ENCODE results near the gene TUT7. TPM values are rescaled to one million over a fixed set of nuclear protein-coding genes. Genes with fewer than 3 reads are reported as not detected.

The TUT7 gene
- total RNA-seq, 1 experiment from 2014 or later: 36.1 TPM

GRCh38 chr9:86259557-86259956, 94.7 kb downstream of the TUT7 start, which contains the start of gene C9orf153:
TSS of gene C9orf153 (minus strand) at chr9:86259657. CDS start at chr9:86229603, 30,054 bp downstream.
- no TSS peak for BruUV-seq (replicated peaks)
- CTCF ChIA-PET: no interaction called here

GRCh38 chr9:86257391-86257790, 96.8 kb downstream of the TUT7 start:
- no peaks in the 10 kb centered on the region for H3K9me2 ChIP-seq (ENCODE audit: insufficient read depth)
- no peak overlapping the region for H3K4me3 ChIP-seq
- H3K4me1 ChIP-seq (replicated peaks; ENCODE audit: insufficient read depth): no peaks in the 10 kb centered on the region
- DNase-seq: no peak
- intact Hi-C loops (cut with micrococcal nuclease; ENCODE audit: unreplicated experiment): no loop called here
- ChIA-PET POLR2A (ENCODE audit: unreplicated experiment) (no interaction called here), CTCF (no interaction called here)
- no peaks in the 10 kb centered on the region for H3K79me2 ChIP-seq (ENCODE audit: low read depth)
- no TSS peak for BruUV-seq (replicated peaks)
- H3K36me3 ChIP-seq (ENCODE audit: low read depth): 0 out of 2 replicates have a peak, but pooled peaks cover 5% of the 10 kb centered on the region
- H3K4me2 ChIP-seq: no peak overlapping the region
- no peaks in the 10 kb centered on the region for H3F3A ChIP-seq (ENCODE audit: insufficient read depth, low read depth)
- TF ChIP-seq EZH2 (IDR thresholded peaks at IDR 0.05; ENCODE audit: low read depth) (no peak), CTCF (conservative IDR thresholded peaks at IDR 0.05) (no peak)
- H4K20me1 ChIP-seq (ENCODE audit: insufficient read depth): no peaks in the 10 kb centered on the region
- no peak overlapping the region for H3K27ac ChIP-seq
- no peaks in the 10 kb centered on the region for H3K27me3 ChIP-seq (ENCODE audit: insufficient read depth, low read depth)
- H3K9me3 ChIP-seq (ENCODE audit: insufficient read depth, low read depth): peaks cover 7% of the 10 kb centered on the region; the same call in 1 of the 2 replicates
- H2AFZ ChIP-seq: no peak overlapping the region

More at GRCh38 chr9:86259557-86259956, 94.7 kb downstream of the TUT7 start, which contains the start of gene C9orf153:
- H4K20me1 ChIP-seq (ENCODE audit: insufficient read depth): no peaks in the 10 kb centered on the region
- 0 out of 2 replicates have a peak, but pooled peaks cover 9% of the 10 kb centered on the region for H3K36me3 ChIP-seq (ENCODE audit: low read depth)
- H3K9me2 ChIP-seq (ENCODE audit: insufficient read depth): no peaks in the 10 kb centered on the region
- H3K27me3 ChIP-seq (ENCODE audit: insufficient read depth, low read depth): no peaks in the 10 kb centered on the region
- POLR2A ChIA-PET (ENCODE audit: unreplicated experiment): no interaction called here
- H2AFZ ChIP-seq: no peak within 1 kb of the TSS
- TF ChIP-seq EZH2 (IDR thresholded peaks at IDR 0.05; ENCODE audit: low read depth): no peak
- no peak for TF ChIP-seq CTCF (conservative IDR thresholded peaks at IDR 0.05)
- intact Hi-C loops (cut with micrococcal nuclease; ENCODE audit: unreplicated experiment): no loop called here
- no peak for DNase-seq
- no peaks in the 10 kb centered on the region for H3F3A ChIP-seq (ENCODE audit: insufficient read depth, low read depth)
- no peaks in the 10 kb centered on the region for H3K9me3 ChIP-seq (ENCODE audit: insufficient read depth, low read depth)
- no peaks in the 10 kb centered on the region for H3K4me1 ChIP-seq (replicated peaks; ENCODE audit: insufficient read depth)
- no peak within 1 kb of the TSS for H3K4me3 ChIP-seq
- no peak within 1 kb of the TSS for H3K4me2 ChIP-seq
- H3K79me2 ChIP-seq (ENCODE audit: low read depth): no peaks in the 10 kb centered on the region
- H3K27ac ChIP-seq: no peak within 1 kb of the TSS

- no peaks in the 10 kb centered on the region for H3F3A ChIP-seq (ENCODE audit: insufficient read depth, low read depth)
- no peak overlapping the region for H2AFZ ChIP-seq
- H4K20me1 ChIP-seq (ENCODE audit: insufficient read depth): no peaks in the 10 kb centered on the region
- H3K27ac ChIP-seq: no peak overlapping the region
- H3K27me3 ChIP-seq (ENCODE audit: insufficient read depth, low read depth): no peaks in the 10 kb centered on the region
- ChIA-PET CTCF (no interaction called here), POLR2A (ENCODE audit: unreplicated experiment) (no interaction called here)
- no peak overlapping the region for H3K4me3 ChIP-seq
- BruUV-seq (replicated peaks): no TSS peak
- H3K79me2 ChIP-seq (ENCODE audit: low read depth): no peaks in the 10 kb centered on the region
- intact Hi-C loops (cut with micrococcal nuclease; ENCODE audit: unreplicated experiment): no loop called here
- no peaks in the 10 kb centered on the region for H3K9me2 ChIP-seq (ENCODE audit: insufficient read depth)
- peaks cover 7% of the 10 kb centered on the region; the same call in 1 of the 2 replicates for H3K9me3 ChIP-seq (ENCODE audit: insufficient read depth, low read depth)
- no peak overlapping the region for H3K4me2 ChIP-seq
- DNase-seq: no peak
- H3K36me3 ChIP-seq (ENCODE audit: low read depth): no peaks in the 10 kb centered on the region
- no peak for TF ChIP-seq EZH2 (IDR thresholded peaks at IDR 0.05; ENCODE audit: low read depth)
- TF ChIP-seq CTCF (conservative IDR thresholded peaks at IDR 0.05): no peak
- no peaks in the 10 kb centered on the region for H3K4me1 ChIP-seq (replicated peaks; ENCODE audit: insufficient read depth)
Observed at GRCh38 chr9:86256653-86257052, 97.6 kb downstream of the TUT7 start.

Data from PC-9 (cell line).